ENCODE data around the gene IL11.

DNA sequence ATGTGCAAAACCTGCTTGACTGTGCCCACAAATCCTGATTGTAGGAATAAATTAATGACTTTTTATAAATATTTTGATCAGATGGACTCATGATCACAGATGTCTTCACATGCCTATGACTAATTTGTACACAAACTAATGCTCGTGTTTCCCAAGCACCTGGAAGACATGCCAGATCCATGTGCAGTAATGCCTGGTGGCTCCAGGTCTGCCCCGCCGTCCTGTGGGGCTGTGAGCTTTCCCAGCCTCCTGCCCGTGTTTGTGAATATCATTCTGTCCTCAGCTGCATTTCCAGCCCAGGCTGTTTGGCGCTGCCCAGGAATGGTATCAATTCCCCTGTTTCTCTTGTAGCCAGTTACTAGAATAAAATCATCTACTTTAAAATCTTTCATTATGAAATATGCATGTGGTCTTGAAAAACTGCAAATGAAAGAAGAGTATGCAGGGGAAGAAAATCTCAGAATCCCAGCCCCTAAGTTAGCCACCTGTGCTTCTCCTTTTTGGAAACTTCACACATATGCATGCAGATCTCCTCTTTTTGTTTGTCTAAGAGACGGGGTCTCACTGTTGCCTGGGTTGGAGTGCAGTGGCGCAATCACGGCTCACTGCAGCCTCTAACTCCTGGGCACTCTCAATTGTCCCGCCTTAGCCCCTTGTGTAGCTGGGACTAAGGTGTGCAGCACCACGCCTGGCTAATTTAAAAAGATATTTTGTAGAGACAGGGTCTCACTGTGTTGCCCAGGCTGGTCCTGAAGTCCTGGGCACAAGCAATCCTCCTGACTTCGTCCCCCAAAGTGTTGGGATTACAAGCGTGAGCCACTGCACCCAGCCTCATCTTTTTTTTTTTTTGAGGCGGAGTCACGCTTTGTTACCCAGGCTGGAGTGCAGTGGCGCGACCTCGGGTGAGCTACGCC, 21.7 kb upstream of the IL11 start:
- TF ChIP-seq EP300 (IDR thresholded peaks at IDR 0.05; ENCODE audit: borderline replicate concordance in 1 of 2, low read depth in 2 of 2, low read length in 2 of 2) = no peak
- no peak for TF ChIP-seq TCF12 (IDR thresholded peaks at IDR 0.05; ENCODE audit: low read depth, low read length)
- TF ChIP-seq POLR2A (IDR thresholded peaks at IDR 0.05; ENCODE audit: control extremely low read depth in 1 of 2, low read depth in 2 of 2, low read length in 2 of 2) = peak in 1 of 2 experiments; percentile 10; a peak in 1 of 3 replicates
- no peak for TF ChIP-seq EZH2 (IDR thresholded peaks at IDR 0.05; ENCODE audit: low read depth, low read length, severe bottlenecking)
- TF ChIP-seq, protein P1, sequence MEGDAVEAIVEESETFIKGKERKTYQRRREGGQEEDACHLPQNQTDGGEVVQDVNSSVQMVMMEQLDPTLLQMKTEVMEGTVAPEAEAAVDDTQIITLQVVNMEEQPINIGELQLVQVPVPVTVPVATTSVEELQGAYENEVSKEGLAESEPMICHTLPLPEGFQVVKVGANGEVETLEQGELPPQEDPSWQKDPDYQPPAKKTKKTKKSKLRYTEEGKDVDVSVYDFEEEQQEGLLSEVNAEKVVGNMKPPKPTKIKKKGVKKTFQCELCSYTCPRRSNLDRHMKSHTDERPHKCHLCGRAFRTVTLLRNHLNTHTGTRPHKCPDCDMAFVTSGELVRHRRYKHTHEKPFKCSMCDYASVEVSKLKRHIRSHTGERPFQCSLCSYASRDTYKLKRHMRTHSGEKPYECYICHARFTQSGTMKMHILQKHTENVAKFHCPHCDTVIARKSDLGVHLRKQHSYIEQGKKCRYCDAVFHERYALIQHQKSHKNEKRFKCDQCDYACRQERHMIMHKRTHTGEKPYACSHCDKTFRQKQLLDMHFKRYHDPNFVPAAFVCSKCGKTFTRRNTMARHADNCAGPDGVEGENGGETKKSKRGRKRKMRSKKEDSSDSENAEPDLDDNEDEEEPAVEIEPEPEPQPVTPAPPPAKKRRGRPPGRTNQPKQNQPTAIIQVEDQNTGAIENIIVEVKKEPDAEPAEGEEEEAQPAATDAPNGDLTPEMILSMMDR (IDR thresholded peaks at IDR 0.05; ENCODE audit: control extremely low read depth in 1 of 3, insufficient read depth in 1 of 3, low read depth in 1 of 3, low read length in 3 of 3) = no peak
- no peak for TF ChIP-seq CREB1 (IDR thresholded peaks at IDR 0.05)
- TF ChIP-seq JUN (IDR thresholded peaks at IDR 0.05; ENCODE audit: low read depth, low read length) = no peak
- no peak for TF ChIP-seq GABPA (IDR thresholded peaks at IDR 0.05; ENCODE audit: borderline replicate concordance, insufficient read depth, low read length)
- TF ChIP-seq KDM1A (IDR thresholded peaks at IDR 0.05; ENCODE audit: borderline replicate concordance, low read length) = no peak
- TF ChIP-seq ATF2 (IDR thresholded peaks at IDR 0.05; ENCODE audit: low read length) = no peak
- TF ChIP-seq RAD21 (IDR thresholded peaks at IDR 0.05 in 1 of 2, conservative IDR thresholded peaks at IDR 0.05 in 1 of 2; ENCODE audit: low read depth in 2 of 2, low read length in 2 of 2) = no peak
- TF ChIP-seq HDAC2 (IDR thresholded peaks at IDR 0.05; ENCODE audit: borderline replicate concordance in 1 of 2, low read depth in 2 of 2, low read length in 2 of 2) = no peak
- no peak for TF ChIP-seq YY1 (IDR thresholded peaks at IDR 0.05; ENCODE audit: low read depth, low read length)
- no peak for TF ChIP-seq POLR2AphosphoS5 (IDR thresholded peaks at IDR 0.05; ENCODE audit: low read depth, low read length)
